DOHH2 (cell line): ENCODE data around the gene RGS16.

Experiments
- H3F3A ChIP-seq: fragments of 200-600 bp; sonication (generic), shearing (Covaris generic); 2 replicates; pipeline ENCODE4 v1.6.0; 2016; ENCODE audit warnings: antibody characterized with exemption, mild to moderate bottlenecking; ENCODE audit not compliant: control insufficient read depth, insufficient read depth
- H3K27ac ChIP-seq: fragments of 200-600 bp; sonication (generic); 2 replicates; pipeline ENCODE4 v1.5.1; 2014; ENCODE audit warnings: low read depth, mild to moderate bottlenecking, low read length, moderate library complexity
- H3K27me3 ChIP-seq: fragments of 200-600 bp; sonication (generic); 2 replicates; pipeline ENCODE4 v1.6.1; 2014; ENCODE audit warnings: mild to moderate bottlenecking, low read length, mixed read lengths; ENCODE audit not compliant: control insufficient read depth
- H3K36me3 ChIP-seq: fragments of 200-600 bp; sonication (generic); 2 replicates; pipeline ENCODE4 v1.6.1; 2014; ENCODE audit warnings: mild to moderate bottlenecking, low read length, moderate library complexity, mixed read lengths; ENCODE audit not compliant: control insufficient read depth
- H3K4me1 ChIP-seq: fragments of 200-600 bp; sonication (generic); 2 replicates; pipeline ENCODE4 v1.6.1; 2014; ENCODE audit warnings: mild to moderate bottlenecking, low read length, mixed read lengths; ENCODE audit not compliant: control insufficient read depth
- H3K4me2 ChIP-seq: fragments of 200-600 bp; sonication (generic); 2 replicates; pipeline ENCODE4 v1.6.0; 2014; ENCODE audit warnings: mild to moderate bottlenecking, low read length, moderate library complexity
- H3K4me3 ChIP-seq: fragments of 200-600 bp; sonication (generic); 2 replicates; pipeline ENCODE4 v1.5.1; 2014; ENCODE audit warnings: mild to moderate bottlenecking, low read length, mixed read lengths
- H3K79me2 ChIP-seq: fragments of 200-600 bp; sonication (generic); 2 replicates; pipeline ENCODE4 v1.6.1; 2014; ENCODE audit warnings: mild to moderate bottlenecking, low read length, mixed read lengths; ENCODE audit not compliant: control insufficient read depth
- H3K9me2 ChIP-seq: fragments of 200-600 bp; sonication (generic); replicated peaks from 2 replicates; pipeline ENCODE4 v1.6.1; 2014; ENCODE audit warnings: mild to moderate bottlenecking, low read length, mixed read lengths; ENCODE audit not compliant: control insufficient read depth
- H3K9me3 ChIP-seq: fragments of 200-600 bp; sonication (generic); 2 replicates; pipeline ENCODE4 v1.6.1; 2014; ENCODE audit warnings: antibody characterized with exemption, low read length, mixed read lengths; ENCODE audit not compliant: control insufficient read depth, insufficient read depth
- H4K20me1 ChIP-seq: fragments of 200-600 bp; sonication (generic); 2 replicates; pipeline ENCODE4 v1.6.0; 2014; ENCODE audit warnings: low read depth, mild to moderate bottlenecking, antibody characterized with exemption, low read length, moderate library complexity; ENCODE audit not compliant: control insufficient read depth, insufficient read depth
- EZH2phosphoT487 ChIP-seq: fragments of 200-600 bp; sonication (generic); IDR thresholded peaks from 2 replicates; pipeline ENCODE4 v1.6.1; 2017; ENCODE audit warnings: borderline replicate concordance, mild to moderate bottlenecking, antibody characterized with exemption, low read length, moderate library complexity, mixed read lengths
- TF ChIP-seq, protein P1 (sequence below): fragments of 200-600 bp; sonication (generic); IDR thresholded peaks from one replicate; pipeline ENCODE4 v1.5.1; 2014; ENCODE audit warnings: antibody characterized with exemption, mild to moderate bottlenecking, low read depth, low read length; ENCODE audit not compliant: poor library complexity, severe bottlenecking

Gene RGS16

DNA sequence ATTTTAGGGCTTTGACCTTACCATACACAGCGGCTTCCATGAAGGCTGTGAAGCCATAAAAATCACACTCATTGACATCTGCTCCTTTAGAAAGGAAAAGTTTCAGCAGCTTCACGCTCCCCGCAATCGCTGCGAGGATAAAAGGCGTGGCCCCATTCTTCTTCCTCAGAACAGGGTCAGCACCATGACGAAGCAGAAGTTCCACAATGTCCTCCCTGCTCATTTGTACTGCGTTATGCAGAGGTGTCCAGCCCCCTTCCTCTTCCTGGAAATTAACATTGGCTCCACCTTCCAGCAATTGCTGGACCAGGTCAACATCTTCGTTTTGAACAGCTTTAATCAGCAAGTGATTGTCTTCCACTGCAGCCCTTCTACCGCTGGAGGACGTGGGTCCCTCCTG lies 17.8 kb downstream of the RGS16 start:
- Histone ChIP-seq H4K20me1 (no peaks in the 10 kb centered on the region), H3K79me2 (no peaks in the 10 kb centered on the region), H3K4me1 (peaks cover 19% of the 10 kb centered on the region), H3F3A (no peaks in the 10 kb centered on the region; the same call in 1 of the 2 replicates), H3K27ac (no peak overlapping the region), H3K36me3 (no peaks in the 10 kb centered on the region), H3K9me3 (no peaks in the 10 kb centered on the region), H3K4me3 (no peak overlapping the region), H3K27me3 (no peaks in the 10 kb centered on the region), H3K9me2 (no peaks in the 10 kb centered on the region), H3K4me2 (no peak overlapping the region)
- TF ChIP-seq EZH2phosphoT487 = no peak
- TF ChIP-seq, protein P1, sequence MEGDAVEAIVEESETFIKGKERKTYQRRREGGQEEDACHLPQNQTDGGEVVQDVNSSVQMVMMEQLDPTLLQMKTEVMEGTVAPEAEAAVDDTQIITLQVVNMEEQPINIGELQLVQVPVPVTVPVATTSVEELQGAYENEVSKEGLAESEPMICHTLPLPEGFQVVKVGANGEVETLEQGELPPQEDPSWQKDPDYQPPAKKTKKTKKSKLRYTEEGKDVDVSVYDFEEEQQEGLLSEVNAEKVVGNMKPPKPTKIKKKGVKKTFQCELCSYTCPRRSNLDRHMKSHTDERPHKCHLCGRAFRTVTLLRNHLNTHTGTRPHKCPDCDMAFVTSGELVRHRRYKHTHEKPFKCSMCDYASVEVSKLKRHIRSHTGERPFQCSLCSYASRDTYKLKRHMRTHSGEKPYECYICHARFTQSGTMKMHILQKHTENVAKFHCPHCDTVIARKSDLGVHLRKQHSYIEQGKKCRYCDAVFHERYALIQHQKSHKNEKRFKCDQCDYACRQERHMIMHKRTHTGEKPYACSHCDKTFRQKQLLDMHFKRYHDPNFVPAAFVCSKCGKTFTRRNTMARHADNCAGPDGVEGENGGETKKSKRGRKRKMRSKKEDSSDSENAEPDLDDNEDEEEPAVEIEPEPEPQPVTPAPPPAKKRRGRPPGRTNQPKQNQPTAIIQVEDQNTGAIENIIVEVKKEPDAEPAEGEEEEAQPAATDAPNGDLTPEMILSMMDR = no peak

DNA sequence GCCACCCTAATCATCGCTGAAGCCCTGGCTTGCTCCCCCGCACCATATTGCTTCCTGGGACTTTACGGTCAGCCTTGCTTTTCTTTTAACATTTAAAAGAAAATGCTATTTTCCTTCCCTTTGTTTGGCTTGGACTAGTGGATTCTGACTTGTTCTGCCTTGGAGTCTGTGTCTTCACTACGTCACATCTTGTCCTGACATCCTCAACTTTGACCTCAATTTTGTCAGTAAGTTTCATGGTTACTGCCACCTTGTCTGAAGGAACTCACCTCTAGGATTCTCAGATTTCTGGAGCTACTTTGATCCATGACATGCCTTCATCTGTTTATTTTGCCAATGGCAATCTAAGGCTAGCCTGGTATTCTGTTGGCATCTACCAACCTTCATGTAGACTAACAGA lies 19.4 kb downstream of the RGS16 start:
- Histone ChIP-seq H3K9me2 (no peaks in the 10 kb centered on the region), H3K27me3 (no peaks in the 10 kb centered on the region), H3K4me3 (no peak overlapping the region), H3K27ac (no peak overlapping the region), H3F3A (no peaks in the 10 kb centered on the region; the same call in 1 of the 2 replicates), H3K4me1 (peaks cover 19% of the 10 kb centered on the region), H3K79me2 (no peaks in the 10 kb centered on the region), H3K36me3 (no peaks in the 10 kb centered on the region), H3K4me2 (no peak overlapping the region), H4K20me1 (no peaks in the 10 kb centered on the region), H3K9me3 (no peaks in the 10 kb centered on the region)
- TF ChIP-seq, protein P1 = no peak
- no peak for TF ChIP-seq EZH2phosphoT487

DNA sequence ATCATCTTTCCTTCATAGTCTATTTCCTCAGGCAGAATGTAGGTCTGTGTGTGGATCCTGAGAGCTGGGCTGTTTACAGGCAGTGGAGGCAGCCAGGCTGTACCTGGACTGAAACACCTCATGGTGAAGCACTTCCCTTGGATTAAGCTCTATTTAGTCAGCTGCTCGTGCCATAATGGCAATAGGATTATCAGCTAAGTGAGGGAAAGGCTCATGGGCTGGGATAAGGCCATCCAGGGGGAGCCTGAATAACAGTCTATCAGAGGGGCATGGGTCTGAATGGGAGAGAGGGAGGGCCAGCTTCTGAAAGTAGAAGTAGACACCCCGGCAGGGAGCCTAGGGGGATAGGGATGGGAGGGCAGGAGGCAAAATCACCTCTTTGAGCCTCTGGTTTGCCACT lies 23.5 kb downstream of the RGS16 start:
- TF ChIP-seq, protein P1 = no peak
- no peak for TF ChIP-seq EZH2phosphoT487
- no peaks in the 10 kb centered on the region for H3K9me2 ChIP-seq
- H3K4me1 ChIP-seq = no peaks in the 10 kb centered on the region
- no peaks in the 10 kb centered on the region for H3K27me3 ChIP-seq
- H3F3A ChIP-seq = no peaks in the 10 kb centered on the region
- H3K27ac ChIP-seq = no peak overlapping the region
- H3K4me3 ChIP-seq = no peak overlapping the region
- no peaks in the 10 kb centered on the region for H3K36me3 ChIP-seq
- no peaks in the 10 kb centered on the region for H3K9me3 ChIP-seq
- H3K79me2 ChIP-seq = no peaks in the 10 kb centered on the region
- H3K4me2 ChIP-seq = no peak overlapping the region
- H4K20me1 ChIP-seq = no peaks in the 10 kb centered on the region
